IMR-90 (cell line): Measurements from ENCODE around the gene FOXN3. TPM values are rescaled to one million over a fixed set of nuclear protein-coding genes. Genes with fewer than 3 reads are reported as not detected.

Experiments used
- ATAC-seq: fragments of 200-7000 bp; cut with Tn5 transposase; 2 replicates; pipeline ENCODE4 v1.9.1; 2020; ENCODE audit warnings: low read depth, mild to moderate bottlenecking, moderate library complexity
- BruUV-seq: library from RNA; stranded (reverse); fragments of 400-500 nt; replicated peaks from 2 replicates; lab custom pipeline; 2021; lab: Mats Ljungman, UMichigan
- CTCF ChIA-PET: fragments of 300-600 bp; formaldehyde crosslinking; extraction: SDS; loops from one replicate; lab custom pipeline; 2021; ENCODE audit warnings: antibody characterized with exemption; lab: Yijun Ruan, JAX
- POLR2A ChIA-PET: fragments of 300-600 bp; sonication (Branson Sonifier 250); formaldehyde crosslinking; loops from one replicate; lab custom pipeline; 2022; ENCODE audit warnings: antibody characterized with exemption; ENCODE audit not compliant: unreplicated experiment; lab: Charles Lee
- DNase-seq: peaks from one replicate; pipeline ENCODE4 v3.0.0; 2013
- H2AFZ ChIP-seq: replicated peaks from 2 replicates; pipeline ENCODE3; 2013; ENCODE audit warnings: low read length, mild to moderate bottlenecking; ENCODE audit not compliant: poor library complexity
- H2AK5ac ChIP-seq: 2 replicates; pipeline ENCODE4 v1.6.1; 2013; ENCODE audit warnings: low read depth, low read length, inconsistent platforms
- H2AK9ac ChIP-seq: replicated peaks from 2 replicates; pipeline ENCODE3; 2013; ENCODE audit warnings: mild to moderate bottlenecking, low read depth, low read length, moderate library complexity; ENCODE audit not compliant: poor library complexity
- H2BK120ac ChIP-seq: 2 replicates; pipeline ENCODE4 v1.6.1; 2013; ENCODE audit warnings: low read depth, low read length, inconsistent platforms
- H2BK15ac ChIP-seq: 3 replicates; pipeline ENCODE4 v1.6.1; 2013; ENCODE audit warnings: low read depth, low read length, inconsistent platforms
- H2BK20ac ChIP-seq: 2 replicates; pipeline ENCODE4 v1.6.1; 2013; ENCODE audit warnings: low read depth, mild to moderate bottlenecking, inconsistent platforms, low read length, moderate library complexity
- H2BK5ac ChIP-seq: 2 replicates; pipeline ENCODE4 v1.6.1; 2013; ENCODE audit warnings: mild to moderate bottlenecking, low read depth, low read length, inconsistent platforms; ENCODE audit not compliant: poor library complexity, severe bottlenecking
- H3K14ac ChIP-seq: replicated peaks from 2 replicates; pipeline ENCODE4 v1.6.1; 2013; ENCODE audit warnings: low read depth, low read length, inconsistent platforms
- H3K18ac ChIP-seq: 2 replicates; pipeline ENCODE4 v1.6.1; 2013; ENCODE audit warnings: low read depth, low read length, control low read depth
- H3K23ac ChIP-seq: 2 replicates; pipeline ENCODE4 v1.6.1; 2013; ENCODE audit warnings: low read depth, low read length, inconsistent platforms
- H3K27ac ChIP-seq: 2 replicates; pipeline ENCODE4 v1.5.1; 2013; ENCODE audit warnings: mild to moderate bottlenecking, control low read depth, low read length; ENCODE audit not compliant: insufficient read depth
- H3K27me3 ChIP-seq: 2 replicates; pipeline ENCODE4 v1.6.1; 2013; ENCODE audit warnings: low read length; ENCODE audit not compliant: control insufficient read depth, insufficient read depth
- H3K36me3 ChIP-seq: 2 replicates; pipeline ENCODE4 v1.6.1; 2013; ENCODE audit warnings: low read length, mixed read lengths; ENCODE audit not compliant: control insufficient read depth, insufficient read depth
- H3K4ac ChIP-seq: 2 replicates; pipeline ENCODE4 v1.6.1; 2013; ENCODE audit warnings: low read depth, low read length, inconsistent platforms
- H3K4me1 ChIP-seq: 2 replicates; pipeline ENCODE4 v1.6.1; 2013; ENCODE audit warnings: low read length, mixed read lengths; ENCODE audit not compliant: control insufficient read depth, insufficient read depth
- H3K4me2 ChIP-seq: 2 replicates; pipeline ENCODE4 v1.6.1; 2013; ENCODE audit warnings: low read depth, mild to moderate bottlenecking, control low read depth, low read length, moderate library complexity
- H3K4me3 ChIP-seq: 2 replicates; pipeline ENCODE4 v1.5.1; 2013; ENCODE audit warnings: low read depth, mild to moderate bottlenecking, control low read depth, low read length, moderate library complexity; ENCODE audit not compliant: insufficient read depth
- H3K56ac ChIP-seq: 2 replicates; pipeline ENCODE4 v1.6.1; 2013; ENCODE audit warnings: low read length, inconsistent platforms; ENCODE audit not compliant: insufficient read depth; ENCODE audit errors: extremely low read depth
- H3K79me1 ChIP-seq, 2 experiments: 2 replicates each; pipeline ENCODE4 v1.6.1; 2013; ENCODE audit warnings: low read length in 2 of 2, inconsistent platforms in 1 of 2, low read depth in 1 of 2
- H3K9ac ChIP-seq: 2 replicates; pipeline ENCODE4 v1.6.1; 2013; ENCODE audit warnings: low read depth, low read length, control low read depth
- H3K9me1 ChIP-seq: 2 replicates; pipeline ENCODE4 v1.6.1; 2013; ENCODE audit warnings: low read length, inconsistent platforms; ENCODE audit not compliant: insufficient read depth
- H3K9me3 ChIP-seq: 2 replicates; pipeline ENCODE4 v1.6.1; 2013; ENCODE audit warnings: low read length; ENCODE audit not compliant: control insufficient read depth, insufficient read depth
- H4K20me1 ChIP-seq: 2 replicates; pipeline ENCODE4 v1.6.1; 2013; ENCODE audit warnings: low read length, inconsistent platforms; ENCODE audit not compliant: insufficient read depth
- H4K5ac ChIP-seq: 2 replicates; pipeline ENCODE4 v1.6.1; 2013; ENCODE audit warnings: mild to moderate bottlenecking, low read depth, low read length, control low read depth
- H4K8ac ChIP-seq, 2 experiments: 2 replicates each; pipeline ENCODE4 v1.6.1; 2013; ENCODE audit warnings: low read depth in 2 of 2, low read length in 2 of 2, control low read depth in 1 of 2, inconsistent platforms in 1 of 2
- H4K91ac ChIP-seq: 2 replicates; pipeline ENCODE4 v1.6.1; 2013; ENCODE audit warnings: low read depth, low read length, inconsistent platforms; ENCODE audit not compliant: insufficient read depth
- CHD1 ChIP-seq: IDR thresholded peaks from 2 replicates; pipeline ENCODE4 v1.6.1; 2012; ENCODE audit warnings: low read depth, low read length, improper control_type of control experiment
- CTCF ChIP-seq: conservative IDR thresholded peaks from 2 replicates; pipeline ENCODE4 v1.5.1; 2012; ENCODE audit warnings: mild to moderate bottlenecking, low read depth, low read length, improper control_type of control experiment
- FOS ChIP-seq: fragments of 150-350 bp; IDR thresholded peaks from 2 replicates; pipeline ENCODE4 v1.6.1; 2016; ENCODE audit warnings: low read depth, low read length
- MAFK ChIP-seq: IDR thresholded peaks from 2 replicates; pipeline ENCODE4 v1.6.1; 2012; ENCODE audit warnings: low read depth, low read length, improper control_type of control experiment
- MXI1 ChIP-seq: IDR thresholded peaks from 2 replicates; pipeline ENCODE4 v1.6.1; 2012; ENCODE audit warnings: low read depth, mild to moderate bottlenecking, low read length, moderate library complexity, borderline replicate concordance
- NFE2L2 ChIP-seq: fragments of 150-350 bp; IDR thresholded peaks from 2 replicates; pipeline ENCODE4 v1.6.1; 2016; ENCODE audit warnings: low read depth, mild to moderate bottlenecking, low read length
- POLR2A ChIP-seq: IDR thresholded peaks from 2 replicates; pipeline ENCODE4 v1.6.1; 2012; ENCODE audit warnings: mild to moderate bottlenecking, low read depth, low read length
- RAD21 ChIP-seq: IDR thresholded peaks from 2 replicates; pipeline ENCODE4 v1.6.1; 2012; ENCODE audit warnings: low read length, improper control_type of control experiment
- RCOR1 ChIP-seq: IDR thresholded peaks from 2 replicates; pipeline ENCODE4 v1.6.1; 2012; ENCODE audit warnings: mild to moderate bottlenecking, low read length, improper control_type of control experiment; ENCODE audit not compliant: insufficient replicate concordance
- RFX5 ChIP-seq: IDR thresholded peaks from 2 replicates; pipeline ENCODE4 v1.8.0; 2012; ENCODE audit warnings: low read depth, mild to moderate bottlenecking, low read length, moderate library complexity
- WGBS, 2 experiments: methylation state at CpG; one replicate each; pipeline versions ENCODE4 v1.1.5 to v1.1.7; 2013; ENCODE audit warnings: missing lambda C conversion rate in 2 of 2; ENCODE audit not compliant: insufficient read length in 1 of 2; ENCODE audit errors: extremely low coverage in 2 of 2; 5-methylcytosine and 5-hydroxymethylcytosine counted together
- dilution Hi-C: fragments of 300-500 bp; cut with HindIII; formaldehyde crosslinking; loops from one replicate; pipeline ENCODE4 v1.14.3; 2018; ENCODE audit warnings: low sequenced_read_pairs; ENCODE audit not compliant: unreplicated experiment
- in situ Hi-C: fragments of 300-500 bp; cut with MboI; formaldehyde crosslinking; loops from 3 replicates; pipeline ENCODE4 v1.14.3; 2019; ENCODE audit warnings: low sequenced_read_pairs, inconsistent platforms, mixed read lengths
- intact Hi-C: fragments of 100-400 bp; cut with micrococcal nuclease; formaldehyde crosslinking; loops from 2 replicates; pipeline ENCODE4 v1.10.0; 2022
- polyA plus RNA-seq, 3 experiments: library from polyadenylated mRNA; depleted of rRNA; stranded (reverse); fragments of >200 nt; gene quantifications; 2 replicates each; pipeline ENCODE4 v1.2.3, GENCODE V29; 2012; ENCODE audit warnings: low replicate concordance in 1 of 3
- total RNA-seq: library from RNA; depleted of rRNA; stranded (reverse); fragments of >200 nt; gene quantifications from 2 replicates; pipeline ENCODE4 v1.2.3, GENCODE V29; 2012

FOXN3 gene
- total and polyA plus RNA-seq, 2 of the 4 experiments (the other 2 are of a cell fraction), result 22.6 to 33.7 TPM

DNA sequence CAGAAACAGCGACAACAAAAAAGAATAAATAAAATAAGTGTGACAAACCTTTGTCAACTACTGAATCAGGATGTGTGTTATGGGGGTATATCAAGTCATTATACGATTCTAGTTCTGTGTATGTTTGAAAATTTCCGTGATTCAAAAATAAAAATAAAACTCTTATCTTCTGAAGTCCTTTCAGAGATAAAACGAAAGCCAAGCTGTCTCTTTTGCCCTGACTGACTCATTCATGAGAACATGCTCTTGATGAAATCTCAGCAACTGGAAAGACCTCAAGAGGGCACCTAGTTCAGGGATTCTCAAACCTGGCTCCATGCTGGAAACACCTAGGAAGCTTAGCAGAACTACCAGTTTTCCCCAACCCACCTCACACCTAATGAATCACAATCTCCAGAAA lies 9.2 kb downstream of the FOXN3 start:
- Histone ChIP-seq H3K27me3 (no peaks in the 10 kb centered on the region), H2BK120ac (no peak overlapping the region), H4K5ac (no peak overlapping the region), H2BK5ac (no peak overlapping the region), H3K18ac (no peak overlapping the region), H2BK15ac (no peak overlapping the region), H3K9ac (no peak overlapping the region), H3K4me3 (no peak overlapping the region), H3K79me1 (peaks cover 35 to 93% of the 10 kb centered on the region in 2 experiments), H3K4me2 (no peak overlapping the region), H3K9me3 (no peaks in the 10 kb centered on the region), H3K36me3 (peaks cover 33% of the 10 kb centered on the region), H2AK5ac (no peak overlapping the region), H2AFZ (no peak overlapping the region), H4K91ac (no peak overlapping the region), H3K14ac (no peak overlapping the region), H4K8ac (no peak overlapping the region), H3K27ac (no peak overlapping the region), H2AK9ac (no peak overlapping the region), H3K23ac (no peak overlapping the region), H2BK20ac (no peak overlapping the region), H3K56ac (no peak overlapping the region), H3K9me1 (peaks cover 18% of the 10 kb centered on the region), H3K4ac (no peak overlapping the region), H4K20me1 (peaks cover 55% of the 10 kb centered on the region), H3K4me1 (peaks cover 8% of the 10 kb centered on the region)
- no TSS peak for BruUV-seq
- intact Hi-C loops (no loop called here), in situ Hi-C loops (no loop called here), dilution Hi-C loops (no loop called here)
- DNase-seq (peak; percentile 63), ATAC-seq (peak; percentile 42; the same call in 1 of the 2 replicates)
- no peak for TF ChIP-seq MAFK
- TF ChIP-seq CHD1, result no peak
- no peak for TF ChIP-seq NFE2L2
- TF ChIP-seq MXI1, result no peak
- no peak for TF ChIP-seq POLR2A
- TF ChIP-seq RFX5, result no peak
- 0 out of 2 replicates have a peak, but pooled peaks have one; percentile 13 for TF ChIP-seq RAD21
- no peak for TF ChIP-seq CTCF
- 0 out of 2 replicates have a peak, but pooled peaks have one; percentile 4 for TF ChIP-seq FOS
- no peak for TF ChIP-seq RCOR1
- ChIA-PET POLR2A (no interaction called here), CTCF (no interaction called here)
- no CpG with 5 or more reads among the region's 4 CpGs for WGBS, 2 experiments
